HEK293 (cell line): ENCODE data around the gene HOMER1.

Source experiments
- CTCF ChIA-PET: fragments of 350-600 bp; formaldehyde crosslinking; extraction: SDS; loops from one replicate; lab custom pipeline; 2021; ENCODE audit warnings: antibody characterized with exemption; lab: Yijun Ruan, JAX
- POLR2A ChIA-PET: fragments of 300-600 bp; formaldehyde crosslinking; extraction: SDS; loops from one replicate; lab custom pipeline; 2020; ENCODE audit warnings: antibody characterized with exemption, inconsistent platforms; lab: Yijun Ruan, JAX
- H3K27ac ChIP-seq: fragments of 200-500 bp; sonication (Bioruptor generic); 2 replicates; pipeline ENCODE4 v1.5.1; 2014; ENCODE audit warnings: low read depth, low read length, control low read depth, inconsistent platforms; ENCODE audit errors: extremely low read depth
- H3K36me3 ChIP-seq, 2 experiments: fragments of 200-500 bp in 1 of 2; sonication (Bioruptor generic) in 1 of 2; 1 replicate in 1 of 2; 2 replicates in 1 of 2; pipeline ENCODE4 v1.5.1; 2014 to 2017; ENCODE audit warnings: inconsistent platforms in 2 of 2, low read length in 2 of 2; ENCODE audit not compliant: control insufficient read depth in 2 of 2, insufficient read depth in 1 of 2
- H3K4me1 ChIP-seq: fragments of 200-500 bp; sonication (Bioruptor generic); 2 replicates; pipeline ENCODE4 v1.5.1; 2014; ENCODE audit warnings: mild to moderate bottlenecking, low read length, inconsistent platforms; ENCODE audit not compliant: control insufficient read depth, insufficient read depth
- H3K4me3 ChIP-seq: 2 replicates; pipeline ENCODE4 v1.5.1; 2011; ENCODE audit warnings: low read depth, mild to moderate bottlenecking, control low read depth, low read length, moderate library complexity
- H3K9me3 ChIP-seq: fragments of 200-500 bp; sonication (Bioruptor generic); 2 replicates; pipeline ENCODE4 v1.5.1; 2014; ENCODE audit warnings: low read depth, low read length, inconsistent platforms; ENCODE audit not compliant: control insufficient read depth, insufficient read depth
- FEZF1 ChIP-seq: fragments of 450-650 bp; formaldehyde crosslinking; IDR thresholded peaks from 2 replicates; pipeline ENCODE4 v1.5.1; 2016; ENCODE audit warnings: missing biosample characterization, missing genetic modification characterization
- GLI2 ChIP-seq: fragments of 450-650 bp; formaldehyde crosslinking; IDR thresholded peaks from 2 replicates; pipeline ENCODE4; 2017; ENCODE audit warnings: missing biosample characterization, missing genetic modification characterization, low read depth, borderline replicate concordance
- MZF1 ChIP-seq: fragments of 450-650 bp; formaldehyde crosslinking; IDR thresholded peaks from 2 replicates; pipeline ENCODE4 v1.5.1; 2017; ENCODE audit warnings: missing biosample characterization, missing genetic modification characterization, borderline replicate concordance
- PRDM1 ChIP-seq: fragments of 450-650 bp; formaldehyde crosslinking; IDR thresholded peaks from 2 replicates; pipeline ENCODE4; 2016; ENCODE audit warnings: missing biosample characterization, missing genetic modification characterization
- PRDM4 ChIP-seq: fragments of 450-650 bp; formaldehyde crosslinking; IDR thresholded peaks from 2 replicates; pipeline ENCODE4 v1.5.1; 2017; ENCODE audit warnings: missing biosample characterization, missing genetic modification characterization
- RBAK ChIP-seq: fragments of 450-650 bp; formaldehyde crosslinking; IDR thresholded peaks from 2 replicates; pipeline ENCODE4 v1.5.1; 2016; ENCODE audit warnings: missing biosample characterization, missing genetic modification characterization
- WT1 ChIP-seq: fragments of 450-650 bp; formaldehyde crosslinking; IDR thresholded peaks from 2 replicates; pipeline ENCODE4 v1.5.1; 2016; ENCODE audit warnings: missing biosample characterization, missing genetic modification characterization
- ZBTB21 ChIP-seq: fragments of 450-650 bp; formaldehyde crosslinking; IDR thresholded peaks from 2 replicates; pipeline ENCODE4 v1.5.1; 2017; ENCODE audit warnings: missing biosample characterization, missing genetic modification characterization
- ZBTB7A ChIP-seq: fragments of 450-650 bp; formaldehyde crosslinking; IDR thresholded peaks from 2 replicates; pipeline ENCODE4 v1.5.1; 2016; ENCODE audit warnings: low read depth, missing biosample characterization, missing genetic modification characterization
- ZIC2 ChIP-seq: fragments of 450-650 bp; formaldehyde crosslinking; IDR thresholded peaks from 2 replicates; pipeline ENCODE4 v1.5.1; 2016; ENCODE audit warnings: missing biosample characterization, missing genetic modification characterization
- ZNF10 ChIP-seq: fragments of 450-650 bp; formaldehyde crosslinking; IDR thresholded peaks from 2 replicates; pipeline ENCODE4 v1.5.1; 2017; ENCODE audit warnings: missing biosample characterization, missing genetic modification characterization
- ZNF169 ChIP-seq: fragments of 450-650 bp; formaldehyde crosslinking; IDR thresholded peaks from 2 replicates; pipeline ENCODE4 v1.5.1; 2016; ENCODE audit warnings: missing biosample characterization, missing genetic modification characterization
- ZNF202 ChIP-seq: fragments of 450-650 bp; formaldehyde crosslinking; IDR thresholded peaks from 2 replicates; pipeline ENCODE4 v1.5.1; 2016; ENCODE audit warnings: missing biosample characterization, missing genetic modification characterization, borderline replicate concordance
- ZNF211 ChIP-seq: fragments of 450-650 bp; formaldehyde crosslinking; IDR thresholded peaks from 2 replicates; pipeline ENCODE4 v1.5.1; 2016; ENCODE audit warnings: low read depth, missing biosample characterization, missing genetic modification characterization
- ZNF24 ChIP-seq: fragments of 450-650 bp; formaldehyde crosslinking; IDR thresholded peaks from 2 replicates; pipeline ENCODE4 v1.5.1; 2016; ENCODE audit warnings: missing biosample characterization, missing genetic modification characterization
- ZNF311 ChIP-seq: fragments of 450-650 bp; formaldehyde crosslinking; IDR thresholded peaks from 2 replicates; pipeline ENCODE4 v1.5.1; 2017; ENCODE audit warnings: missing biosample characterization, missing genetic modification characterization, borderline replicate concordance
- ZNF335 ChIP-seq: fragments of 450-650 bp; formaldehyde crosslinking; conservative IDR thresholded peaks from 2 replicates; pipeline ENCODE4 v1.5.1; 2016; ENCODE audit warnings: missing biosample characterization, missing genetic modification characterization
- ZNF549 ChIP-seq: fragments of 450-650 bp; IDR thresholded peaks from 2 replicates; pipeline ENCODE4 v1.5.1; 2018; ENCODE audit warnings: missing biosample characterization, missing genetic modification characterization, mild to moderate bottlenecking, inconsistent platforms, moderate library complexity
- ZNF660 ChIP-seq: fragments of 450-650 bp; IDR thresholded peaks from 2 replicates; pipeline ENCODE4 v1.5.1; 2018; ENCODE audit warnings: missing biosample characterization, mild to moderate bottlenecking, missing genetic modification characterization
- ZNF664 ChIP-seq: fragments of 450-650 bp; formaldehyde crosslinking; IDR thresholded peaks from 2 replicates; pipeline ENCODE4 v1.5.1; 2016; ENCODE audit warnings: missing biosample characterization, missing genetic modification characterization
- ZNF785 ChIP-seq: fragments of 450-650 bp; formaldehyde crosslinking; IDR thresholded peaks from 2 replicates; pipeline ENCODE4 v1.5.1; 2016; ENCODE audit warnings: missing biosample characterization, missing genetic modification characterization
- ZNF792 ChIP-seq: fragments of 450-650 bp; formaldehyde crosslinking; IDR thresholded peaks from 2 replicates; pipeline ENCODE4 v1.5.1; 2016; ENCODE audit warnings: missing biosample characterization, missing genetic modification characterization
- ZNF837 ChIP-seq: fragments of 450-650 bp; formaldehyde crosslinking; IDR thresholded peaks from 2 replicates; pipeline ENCODE4 v1.5.1; 2016; ENCODE audit warnings: missing biosample characterization, missing genetic modification characterization
- TF ChIP-seq, protein P1 (sequence below): fragments of 450-650 bp; formaldehyde crosslinking; IDR thresholded peaks from 2 replicates; pipeline ENCODE4 v1.5.1; 2016; ENCODE audit warnings: missing biosample characterization, missing genetic modification characterization

The HOMER1 gene

DNA sequence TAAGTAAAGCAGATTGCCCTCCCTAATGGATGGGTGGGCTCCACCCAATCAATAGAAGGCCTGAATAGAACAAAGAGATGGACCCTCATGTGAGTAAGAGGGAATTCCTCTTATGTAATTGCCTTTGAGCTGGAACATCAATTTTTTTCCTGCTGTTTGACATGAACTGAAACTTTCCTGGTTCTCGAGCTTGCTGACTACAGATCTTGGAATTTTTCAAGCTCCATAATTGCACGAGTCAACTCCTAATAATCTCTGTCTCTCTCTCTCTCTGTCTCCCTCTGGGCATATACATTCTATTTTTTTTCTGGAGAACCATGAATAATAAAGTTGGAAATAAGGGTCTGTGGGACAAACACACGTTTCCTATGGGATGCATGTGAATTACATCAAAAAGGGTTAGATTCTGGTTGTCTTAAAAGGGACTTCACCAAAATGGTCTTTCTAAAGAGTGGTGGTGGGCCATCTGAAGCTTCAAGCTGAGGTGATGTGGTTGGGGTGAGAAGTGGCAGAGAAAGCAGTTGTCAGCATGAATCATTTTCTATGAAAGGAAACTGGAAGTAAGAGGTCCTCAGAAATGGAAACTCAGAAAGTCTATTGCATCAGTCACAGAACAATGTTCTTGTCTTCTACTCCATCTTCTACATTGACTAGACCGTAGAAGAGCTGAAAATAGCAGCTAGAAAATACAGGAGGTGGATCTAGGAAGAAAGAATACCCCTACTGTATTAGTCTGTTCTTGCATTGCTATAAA, 47.0 kb upstream of the HOMER1 start:
- CTCF ChIA-PET = interaction anchor here (0.8 kb wide), 1 partner anchor 234 kb away, joined by 4 read pairs; no protein-coding TSS in a partner anchor
- Histone ChIP-seq H3K27ac (no peak overlapping the region), H3K4me1 (peaks cover 7% of the 10 kb centered on the region), H3K36me3 (no peaks in the 10 kb centered on the region), H3K9me3 (no peaks in the 10 kb centered on the region), H3K4me3 (no peak overlapping the region)
- TF ChIP-seq ZNF664 (tag by site-specific recombination) (no peak), ZIC2 (tag by site-specific recombination) (no peak), FEZF1 (tag by site-specific recombination) (no peak), PRDM1 (peak; percentile 49)
- POLR2A ChIA-PET = no interaction called here

DNA sequence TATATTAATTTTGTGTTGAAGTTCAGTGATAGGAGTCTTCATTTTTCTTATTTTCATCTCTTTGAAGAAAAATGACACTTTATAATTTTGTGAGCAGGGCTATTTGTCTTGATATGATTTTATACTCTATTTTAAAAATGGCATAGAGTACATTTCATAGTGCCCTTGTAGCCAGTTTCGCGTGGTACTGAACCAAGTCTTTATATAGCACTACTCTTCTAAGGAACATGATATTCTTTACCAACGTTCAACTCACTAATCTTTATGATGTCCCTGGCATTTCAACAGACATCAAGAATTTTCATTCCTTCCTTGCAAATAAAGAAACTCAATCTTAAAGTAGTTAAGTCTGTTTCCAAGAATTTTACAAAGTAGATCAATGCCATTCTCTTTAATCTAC, 41.5 kb upstream of the HOMER1 start:
- Histone ChIP-seq H3K27ac (no peak overlapping the region), H3K36me3 (no peaks in the 10 kb centered on the region), H3K9me3 (no peaks in the 10 kb centered on the region), H3K4me3 (no peak overlapping the region), H3K4me1 (no peaks in the 10 kb centered on the region)
- TF ChIP-seq ZNF24 (tag by site-specific recombination) (no peak), ZBTB21 (tag by site-specific recombination) (no peak), ZNF211 (tag by site-specific recombination) (no peak), GLI2 (tag by site-specific recombination) (no peak), ZNF335 (tag by site-specific recombination) (no peak), MZF1 (tag by site-specific recombination) (no peak), ZNF169 (no peak), ZNF837 (tag by site-specific recombination) (no peak), ZBTB7A (no peak), ZNF792 (tag by site-specific recombination) (no peak), WT1 (tag by site-specific recombination) (no peak), ZNF549 (tag by site-specific recombination) (no peak), ZNF660 (tag by site-specific recombination) (no peak), ZNF10 (tag by site-specific recombination) (no peak), RBAK (tag by site-specific recombination) (no peak), ZNF202 (tag by site-specific recombination) (no peak), PRDM4 (tag by site-specific recombination) (no peak), ZNF785 (tag by site-specific recombination) (no peak), ZNF311 (no peak)
- TF ChIP-seq, protein P1, sequence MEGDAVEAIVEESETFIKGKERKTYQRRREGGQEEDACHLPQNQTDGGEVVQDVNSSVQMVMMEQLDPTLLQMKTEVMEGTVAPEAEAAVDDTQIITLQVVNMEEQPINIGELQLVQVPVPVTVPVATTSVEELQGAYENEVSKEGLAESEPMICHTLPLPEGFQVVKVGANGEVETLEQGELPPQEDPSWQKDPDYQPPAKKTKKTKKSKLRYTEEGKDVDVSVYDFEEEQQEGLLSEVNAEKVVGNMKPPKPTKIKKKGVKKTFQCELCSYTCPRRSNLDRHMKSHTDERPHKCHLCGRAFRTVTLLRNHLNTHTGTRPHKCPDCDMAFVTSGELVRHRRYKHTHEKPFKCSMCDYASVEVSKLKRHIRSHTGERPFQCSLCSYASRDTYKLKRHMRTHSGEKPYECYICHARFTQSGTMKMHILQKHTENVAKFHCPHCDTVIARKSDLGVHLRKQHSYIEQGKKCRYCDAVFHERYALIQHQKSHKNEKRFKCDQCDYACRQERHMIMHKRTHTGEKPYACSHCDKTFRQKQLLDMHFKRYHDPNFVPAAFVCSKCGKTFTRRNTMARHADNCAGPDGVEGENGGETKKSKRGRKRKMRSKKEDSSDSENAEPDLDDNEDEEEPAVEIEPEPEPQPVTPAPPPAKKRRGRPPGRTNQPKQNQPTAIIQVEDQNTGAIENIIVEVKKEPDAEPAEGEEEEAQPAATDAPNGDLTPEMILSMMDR = no peak
- POLR2A ChIA-PET = no interaction called here
- CTCF ChIA-PET = interaction anchor here (0.9 to 1.3 kb wide), 2 partner anchors 219 to 528 kb away, joined by 4 to 5 read pairs; no protein-coding TSS in a partner anchor
